Measurements from ENCODE around the gene CABP2. TPM values are rescaled to one million over a fixed set of nuclear protein-coding genes. Genes with fewer than 3 reads are reported as not detected.

Gene CABP2
- total RNA-seq, 2 donors from 2014 or later = not detected

- Histone ChIP-seq H3K36me3 (no peaks in the 10 kb centered on the region), H3K27me3 (no peaks in the 10 kb centered on the region), H3K4me1 (peaks cover 13% of the 10 kb centered on the region), H3K4me3 (peak overlapping the region; percentile 97), H3K9ac (ENCODE audit: low read depth in 2 of 2, low read length in 2 of 2) (peak overlapping the region; percentile 70 to 88), H3K27ac (peak overlapping the region; percentile 90), H3K9me3 (no peaks in the 10 kb centered on the region)
- DNase-seq = no peak
- peak; percentile 1 for TF ChIP-seq CTCF (IDR thresholded peaks at IDR 0.05)
- intact Hi-C loops (cut with DNase I) = no loop called here
These were observed 53.8 kb downstream of the CABP2 start for GRCh38 chr11:67469508-67469811.

Small RNAs within 50 kb of the gene (microRNA-seq; reads per million reads assigned to microRNA genes)
- gene MIR6752 = not detected

Other genes with a start within 250 kb of the CABP2 start
- gene ANKRD13D, start 234.1 kb downstream of the CABP2 start, total RNA-seq = 10 to 100 TPM; 18.8 to 39.5 TPM
- 10 to 100 TPM; 69.7 to 81.7 TPM for gene SSH3, start 219.9 kb downstream of the CABP2 start, total RNA-seq
- gene POLD4, start 169.9 kb downstream of the CABP2 start, total RNA-seq = 100 to 1,000 TPM; 186 to 203 TPM
- gene CLCF1, start 149.8 kb downstream of the CABP2 start, total RNA-seq = 1 to 10 TPM; 1.7 to 4.0 TPM
- gene RAD9A, start 131.5 kb downstream of the CABP2 start, total RNA-seq = 10 to 100 TPM; 21.8 to 35.1 TPM
- 100 to 1,000 TPM; 242 to 280 TPM for gene PPP1CA, start 121.6 kb downstream of the CABP2 start, total RNA-seq
- gene TBC1D10C, start 119.4 kb downstream of the CABP2 start, total RNA-seq = 1 to 10 TPM; 3.9 to 5.2 TPM
- under 1 TPM; 0.20 to 0.32 TPM for gene CARNS1, start 107.8 kb downstream of the CABP2 start, total RNA-seq
- 10 to 100 TPM; 38.3 to 70.4 TPM for gene RPS6KB2, start 95.0 kb downstream of the CABP2 start, total RNA-seq
- 1 to 10 TPM; 5.5 to 9.6 TPM for gene PTPRCAP, start 85.8 kb downstream of the CABP2 start, total RNA-seq
- 100 to 1,000 TPM; 213 to 243 TPM for gene CORO1B, start 80.0 kb downstream of the CABP2 start, total RNA-seq
- not detected for gene GPR152, start 70.7 kb downstream of the CABP2 start, total RNA-seq
- under 1 TPM; 0.20 to 0.53 TPM for gene CABP4, start 68.1 kb downstream of the CABP2 start, total RNA-seq
- gene TMEM134, start 54.2 kb downstream of the CABP2 start, total RNA-seq = 10 to 100 TPM; 50.1 to 59.5 TPM
- 10 to 100 TPM; 45.3 to 57.9 TPM for gene AIP, start 40.4 kb downstream of the CABP2 start, total RNA-seq
- gene PITPNM1, start 18.1 kb downstream of the CABP2 start, total RNA-seq = 10 to 100 TPM; 89.3 to 91.4 TPM
- gene CDK2AP2, start 15.3 kb downstream of the CABP2 start, total RNA-seq = 100 to 1,000 TPM in 1 of 2 donors, 10 to 100 TPM in 1; 91.6 to 142 TPM
- 100 to 1,000 TPM; 543 to 842 TPM for gene GSTP1, start 60.4 kb upstream of the CABP2 start, total RNA-seq
- 100 to 1,000 TPM; 329 to 361 TPM for gene NDUFV1, start 83.5 kb upstream of the CABP2 start, total RNA-seq
- gene NUDT8, start 106.5 kb upstream of the CABP2 start, total RNA-seq = 10 to 100 TPM; 35.1 to 52.5 TPM
- 10 to 100 TPM in 1 of 2 donors, 1 to 10 TPM in 1; 7.8 to 19.3 TPM for gene TBX10, start 116.3 kb upstream of the CABP2 start, total RNA-seq
- gene ACY3, start 127.3 kb upstream of the CABP2 start, total RNA-seq = 10 to 100 TPM; 10.6 to 13.8 TPM
- under 1 TPM; 0.08 to 0.89 TPM for gene ALDH3B2, start 151.2 kb upstream of the CABP2 start, total RNA-seq